ENCODE results near the gene SNUPN.

Gene SNUPN

GRCh38 chr15:75649848-75650247, 24.3 kb upstream of the SNUPN start:
- H3K4me3 ChIP-seq (ENCODE audit: low read length) = peak overlapping the region; percentile 57
- H3K27ac ChIP-seq (ENCODE audit: low read depth, low read length) = no peak overlapping the region
- H3K4me1 ChIP-seq (ENCODE audit: control insufficient read depth, insufficient read depth, low read length) = peaks cover 46% of the 10 kb centered on the region
- H3K9ac ChIP-seq (ENCODE audit: low read length) = no peak overlapping the region
- no peaks in the 10 kb centered on the region for H3K36me3 ChIP-seq (ENCODE audit: control insufficient read depth, insufficient read depth, low read length)
- no peaks in the 10 kb centered on the region for H3K27me3 ChIP-seq (ENCODE audit: control insufficient read depth, insufficient read depth, low read length)

GRCh38 chr15:75649045-75649761, 23.7 kb upstream of the SNUPN start:
- peak overlapping the region; percentile 32 for H3K9ac ChIP-seq (ENCODE audit: low read length)
- no peaks in the 10 kb centered on the region for H3K36me3 ChIP-seq (ENCODE audit: control insufficient read depth, insufficient read depth, low read length)
- H3K27ac ChIP-seq (ENCODE audit: low read depth, low read length) = peak overlapping the region; percentile 93
- no peaks in the 10 kb centered on the region for H3K27me3 ChIP-seq (ENCODE audit: control insufficient read depth, insufficient read depth, low read length)
- peak overlapping the region; percentile 81 for H3K4me3 ChIP-seq (ENCODE audit: low read length)
- H3K4me1 ChIP-seq (ENCODE audit: control insufficient read depth, insufficient read depth, low read length) = peaks cover 46% of the 10 kb centered on the region

- no peaks in the 10 kb centered on the region for H3K27me3 ChIP-seq (ENCODE audit: control insufficient read depth, insufficient read depth, low read length)
- H3K36me3 ChIP-seq (ENCODE audit: control insufficient read depth, insufficient read depth, low read length) = no peaks in the 10 kb centered on the region
- peaks cover 43% of the 10 kb centered on the region for H3K4me1 ChIP-seq (ENCODE audit: control insufficient read depth, insufficient read depth, low read length)
- peak overlapping the region; percentile 81 for H3K4me3 ChIP-seq (ENCODE audit: low read length)
- H3K9ac ChIP-seq (ENCODE audit: low read length) = peak overlapping the region; percentile 95
- peak overlapping the region; percentile 93 for H3K27ac ChIP-seq (ENCODE audit: low read depth, low read length)
These were observed 22.9 kb upstream of the SNUPN start for GRCh38 chr15:75648156-75649000.

GRCh38 chr15:75647370-75648155, 22.0 kb upstream of the SNUPN start, which contains the start of gene SNX33:
Gene SNX33, plus strand, starts transcription at chr15:75647912. Its CDS starts 1,191 bp downstream, at chr15:75649103.
- Histone ChIP-seq H3K4me1 (ENCODE audit: control insufficient read depth, insufficient read depth, low read length) (peaks cover 40% of the 10 kb centered on the region), H3K36me3 (ENCODE audit: control insufficient read depth, insufficient read depth, low read length) (no peaks in the 10 kb centered on the region), H3K27ac (ENCODE audit: low read depth, low read length) (peak within 1 kb of the TSS; percentile 93), H3K4me3 (ENCODE audit: low read length) (peak within 1 kb of the TSS; percentile 81), H3K27me3 (ENCODE audit: control insufficient read depth, insufficient read depth, low read length) (no peaks in the 10 kb centered on the region), H3K9ac (ENCODE audit: low read length) (peak within 1 kb of the TSS; percentile 95)

- peaks cover 34% of the 10 kb centered on the region for H3K4me1 ChIP-seq (ENCODE audit: control insufficient read depth, insufficient read depth, low read length)
- peak overlapping the region; percentile 95 for H3K9ac ChIP-seq (ENCODE audit: low read length)
- peak overlapping the region; percentile 81 for H3K4me3 ChIP-seq (ENCODE audit: low read length)
- H3K27ac ChIP-seq (ENCODE audit: low read depth, low read length) = peak overlapping the region; percentile 93
- H3K36me3 ChIP-seq (ENCODE audit: control insufficient read depth, insufficient read depth, low read length) = no peaks in the 10 kb centered on the region
- H3K27me3 ChIP-seq (ENCODE audit: control insufficient read depth, insufficient read depth, low read length) = no peaks in the 10 kb centered on the region
These were observed 21.4 kb upstream of the SNUPN start for GRCh38 chr15:75646944-75647364.

- peak overlapping the region; percentile 95 for H3K9ac ChIP-seq (ENCODE audit: low read length)
- H3K4me1 ChIP-seq (ENCODE audit: control insufficient read depth, insufficient read depth, low read length) = peaks cover 29% of the 10 kb centered on the region
These were observed 20.8 kb upstream of the SNUPN start for GRCh38 chr15:75646112-75646943.

GRCh38 chr15:75644376-75644775, 18.9 kb upstream of the SNUPN start:
- peaks cover 17% of the 10 kb centered on the region for H3K4me1 ChIP-seq (ENCODE audit: control insufficient read depth, insufficient read depth, low read length)
- no peak overlapping the region for H3K27ac ChIP-seq (ENCODE audit: low read depth, low read length)
- H3K27me3 ChIP-seq (ENCODE audit: control insufficient read depth, insufficient read depth, low read length) = no peaks in the 10 kb centered on the region
- H3K4me3 ChIP-seq (ENCODE audit: low read length) = no peak overlapping the region
- no peak overlapping the region for H3K9ac ChIP-seq (ENCODE audit: low read length)
- no peaks in the 10 kb centered on the region for H3K36me3 ChIP-seq (ENCODE audit: control insufficient read depth, insufficient read depth, low read length)

More at GRCh38 chr15:75646112-75646943, 20.8 kb upstream of the SNUPN start:
- H3K27me3 ChIP-seq (ENCODE audit: control insufficient read depth, insufficient read depth, low read length) = no peaks in the 10 kb centered on the region
- peak overlapping the region; percentile 81 for H3K4me3 ChIP-seq (ENCODE audit: low read length)
- H3K27ac ChIP-seq (ENCODE audit: low read depth, low read length) = peak overlapping the region; percentile 93
- H3K36me3 ChIP-seq (ENCODE audit: control insufficient read depth, insufficient read depth, low read length) = no peaks in the 10 kb centered on the region

GRCh38 chr15:75641603-75642002, 16.1 kb upstream of the SNUPN start:
- Histone ChIP-seq H3K4me1 (ENCODE audit: control insufficient read depth, insufficient read depth, low read length) (peaks cover 15% of the 10 kb centered on the region), H3K36me3 (ENCODE audit: control insufficient read depth, insufficient read depth, low read length) (no peaks in the 10 kb centered on the region), H3K27ac (ENCODE audit: low read depth, low read length) (no peak overlapping the region), H3K27me3 (ENCODE audit: control insufficient read depth, insufficient read depth, low read length) (no peaks in the 10 kb centered on the region), H3K4me3 (ENCODE audit: low read length) (no peak overlapping the region), H3K9ac (ENCODE audit: low read length) (no peak overlapping the region)

GRCh38 chr15:75641179-75641503, 15.6 kb upstream of the SNUPN start:
- H3K9ac ChIP-seq (ENCODE audit: low read length) = no peak overlapping the region
- H3K27ac ChIP-seq (ENCODE audit: low read depth, low read length) = no peak overlapping the region
- peaks cover 10% of the 10 kb centered on the region for H3K4me1 ChIP-seq (ENCODE audit: control insufficient read depth, insufficient read depth, low read length)
- peak overlapping the region; percentile 81 for H3K4me3 ChIP-seq (ENCODE audit: low read length)
- H3K27me3 ChIP-seq (ENCODE audit: control insufficient read depth, insufficient read depth, low read length) = no peaks in the 10 kb centered on the region
- no peaks in the 10 kb centered on the region for H3K36me3 ChIP-seq (ENCODE audit: control insufficient read depth, insufficient read depth, low read length)

- Histone ChIP-seq H3K4me3 (ENCODE audit: low read length) (peak overlapping the region; percentile 81), H3K36me3 (ENCODE audit: control insufficient read depth, insufficient read depth, low read length) (no peaks in the 10 kb centered on the region), H3K4me1 (ENCODE audit: control insufficient read depth, insufficient read depth, low read length) (peaks cover 8% of the 10 kb centered on the region)
These were observed 15.1 kb upstream of the SNUPN start for GRCh38 chr15:75640483-75641178.

More at GRCh38 chr15:75640483-75641178, 15.1 kb upstream of the SNUPN start:
- H3K27ac ChIP-seq (ENCODE audit: low read depth, low read length) = peak overlapping the region; percentile 90
- H3K27me3 ChIP-seq (ENCODE audit: control insufficient read depth, insufficient read depth, low read length) = no peaks in the 10 kb centered on the region
- peak overlapping the region; percentile 93 for H3K9ac ChIP-seq (ENCODE audit: low read length)
